Measurements from ENCODE around the gene C2CD2L. TPM values are rescaled to one million over a fixed set of nuclear protein-coding genes. Genes with fewer than 3 reads are reported as not detected.
"Not testable (repeated sequence)": the region's sequence is repeated elsewhere in the genome, so short reads cannot be mapped to it uniquely, and the experiment has no call there.

The C2CD2L gene
- polyA plus RNA-seq, 3 donors = 3.8 to 60.2 (median 6.4) TPM

DNA sequence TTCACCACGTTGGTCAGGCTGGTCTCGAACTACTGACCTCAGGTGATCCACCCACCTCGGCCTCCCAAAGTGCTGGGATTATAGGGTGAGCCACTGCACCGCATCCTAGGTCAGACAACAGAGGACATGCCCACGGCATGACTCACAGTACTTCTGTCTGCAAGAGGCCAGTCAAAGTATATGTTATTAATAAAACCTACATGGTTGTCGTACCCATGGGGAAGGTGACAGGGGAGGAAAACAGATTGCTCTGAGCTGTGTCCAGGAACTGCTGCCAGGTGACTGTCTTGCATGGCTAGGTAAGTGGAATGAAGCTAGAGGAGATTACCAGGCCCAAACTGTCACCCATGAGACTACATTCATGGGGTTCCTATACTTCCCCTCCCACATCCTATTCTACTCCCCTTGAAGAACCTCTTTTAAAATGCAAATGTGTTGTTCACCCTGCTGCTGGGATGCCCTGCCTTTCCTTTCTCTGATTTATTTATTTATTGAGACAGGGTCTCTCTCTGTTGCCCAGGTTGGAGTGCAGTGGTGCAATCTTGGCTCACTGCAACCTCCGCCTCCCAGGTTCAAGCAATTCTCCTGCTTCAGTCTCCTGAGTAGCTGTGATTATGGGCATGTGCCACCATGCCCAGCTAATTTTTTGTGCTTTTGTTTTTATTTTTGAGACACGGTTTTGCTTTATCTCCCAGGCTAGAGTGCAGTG is 59.4 kb downstream of the C2CD2L start:
- Histone ChIP-seq H3K27ac (ENCODE audit: low read depth in 1 of 2, low read length in 2 of 2) (no peak overlapping the region), H3K4me2 (replicated peaks; ENCODE audit: extremely low read depth, low read length, poor library complexity, severe bottlenecking) (no peak overlapping the region), H2AFZ (ENCODE audit: insufficient read depth, low read depth, low read length, poor library complexity, severe bottlenecking) (no peak overlapping the region), H3K4me1 (ENCODE audit: control insufficient read depth in 1 of 2, insufficient read depth in 2 of 2, low read length in 2 of 2) (peaks cover 9 to 15% of the 10 kb centered on the region in 2 donors), H3K9ac (ENCODE audit: insufficient read depth, low read length, poor library complexity, severe bottlenecking) (no peak overlapping the region), H3K79me2 (ENCODE audit: insufficient read depth, low read length) (peaks cover 8% of the 10 kb centered on the region), H3K36me3 (replicated peaks in 1 of 2; ENCODE audit: control insufficient read depth in 1 of 2, insufficient read depth in 2 of 2, low read length in 2 of 2) (no peaks in the 10 kb centered on the region), H3K4me3 (replicated peaks in 1 of 3; ENCODE audit: low read depth in 2 of 3, low read length in 3 of 3) (no peak overlapping the region), H4K20me1 (ENCODE audit: insufficient read depth, low read length) (no peaks in the 10 kb centered on the region), H3K27me3 (ENCODE audit: control insufficient read depth in 2 of 2, insufficient read depth in 2 of 2, low read length in 2 of 2) (no peaks in the 10 kb centered on the region), H3K9me3 (replicated peaks in 1 of 2; ENCODE audit: control insufficient read depth in 1 of 2, insufficient read depth in 1 of 2, low read length in 2 of 2) (no peaks in the 10 kb centered on the region)
- TF ChIP-seq, protein P1, sequence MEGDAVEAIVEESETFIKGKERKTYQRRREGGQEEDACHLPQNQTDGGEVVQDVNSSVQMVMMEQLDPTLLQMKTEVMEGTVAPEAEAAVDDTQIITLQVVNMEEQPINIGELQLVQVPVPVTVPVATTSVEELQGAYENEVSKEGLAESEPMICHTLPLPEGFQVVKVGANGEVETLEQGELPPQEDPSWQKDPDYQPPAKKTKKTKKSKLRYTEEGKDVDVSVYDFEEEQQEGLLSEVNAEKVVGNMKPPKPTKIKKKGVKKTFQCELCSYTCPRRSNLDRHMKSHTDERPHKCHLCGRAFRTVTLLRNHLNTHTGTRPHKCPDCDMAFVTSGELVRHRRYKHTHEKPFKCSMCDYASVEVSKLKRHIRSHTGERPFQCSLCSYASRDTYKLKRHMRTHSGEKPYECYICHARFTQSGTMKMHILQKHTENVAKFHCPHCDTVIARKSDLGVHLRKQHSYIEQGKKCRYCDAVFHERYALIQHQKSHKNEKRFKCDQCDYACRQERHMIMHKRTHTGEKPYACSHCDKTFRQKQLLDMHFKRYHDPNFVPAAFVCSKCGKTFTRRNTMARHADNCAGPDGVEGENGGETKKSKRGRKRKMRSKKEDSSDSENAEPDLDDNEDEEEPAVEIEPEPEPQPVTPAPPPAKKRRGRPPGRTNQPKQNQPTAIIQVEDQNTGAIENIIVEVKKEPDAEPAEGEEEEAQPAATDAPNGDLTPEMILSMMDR (IDR thresholded peaks at IDR 0.05) = no peak
- peaks cover 10% of the 10 kb centered on the region for H3K4me1 Mint-ChIP-seq
- WGBS (ENCODE audit: insufficient coverage) = 85% methylated on average over 4 of the region's 8 CpGs
- H3K4me3 Mint-ChIP-seq = no peak overlapping the region
- no peaks in the 10 kb centered on the region for H3K9me3 Mint-ChIP-seq
- H3K27me3 Mint-ChIP-seq (ENCODE audit: low read depth in 3 of 3) = peaks cover 0 to 2% (median 0%) of the 10 kb centered on the region in 3 donors
- H3K27ac Mint-ChIP-seq = no peak overlapping the region
- H3K36me3 Mint-ChIP-seq = peaks cover 0 to under 1% of the 10 kb centered on the region in 2 donors
- no peak for DNase-seq
- intact Hi-C loops (cut with micrococcal nuclease) = no loop called here

DNA sequence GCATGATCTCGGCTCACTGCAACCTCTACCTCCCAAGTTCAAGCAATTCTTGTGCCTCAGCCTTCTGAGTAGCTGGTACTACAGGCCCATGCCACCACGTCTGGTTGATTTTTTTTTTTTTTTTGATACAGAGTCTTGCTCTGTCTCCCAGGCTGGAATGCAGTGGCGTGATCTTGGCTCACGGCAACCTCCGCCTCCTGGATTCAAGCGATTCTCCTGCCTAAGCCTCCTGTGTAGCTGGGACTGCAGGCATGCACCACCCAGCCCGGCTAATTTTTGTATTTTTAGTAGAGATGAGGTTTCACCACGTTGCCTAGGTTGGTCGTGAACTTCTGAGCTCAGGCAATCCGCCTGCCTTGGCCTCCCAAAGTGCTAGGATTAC is 59.9 kb downstream of the C2CD2L start:
- intact Hi-C loops (cut with micrococcal nuclease); H3K4me3 ChIP-seq (replicated peaks in 1 of 3; ENCODE audit: low read depth in 2 of 3, low read length in 3 of 3); H3K27ac Mint-ChIP-seq; DNase-seq; H3K27me3 Mint-ChIP-seq (ENCODE audit: low read depth in 3 of 3); H2AFZ ChIP-seq (ENCODE audit: insufficient read depth, low read depth, low read length, poor library complexity, severe bottlenecking); H3K9ac ChIP-seq (ENCODE audit: insufficient read depth, low read length, poor library complexity, severe bottlenecking); H3K27ac ChIP-seq (ENCODE audit: low read depth in 1 of 2, low read length in 2 of 2); H3K36me3 ChIP-seq (replicated peaks in 1 of 2; ENCODE audit: control insufficient read depth in 1 of 2, insufficient read depth in 2 of 2, low read length in 2 of 2); H3K79me2 ChIP-seq (ENCODE audit: insufficient read depth, low read length); H4K20me1 ChIP-seq (ENCODE audit: insufficient read depth, low read length); H3K27me3 ChIP-seq (ENCODE audit: control insufficient read depth in 2 of 2, insufficient read depth in 2 of 2, low read length in 2 of 2); H3K4me2 ChIP-seq (replicated peaks; ENCODE audit: extremely low read depth, low read length, poor library complexity, severe bottlenecking); H3K9me3 Mint-ChIP-seq; H3K36me3 Mint-ChIP-seq; H3K9me3 ChIP-seq (replicated peaks in 1 of 2; ENCODE audit: control insufficient read depth in 1 of 2, insufficient read depth in 1 of 2, low read length in 2 of 2); H3K4me3 Mint-ChIP-seq: not testable (repeated sequence)
- H3K4me1 ChIP-seq (ENCODE audit: control insufficient read depth in 1 of 2, insufficient read depth in 2 of 2, low read length in 2 of 2) = peaks cover 10 to 17% of the 10 kb centered on the region in 2 donors
- WGBS (ENCODE audit: insufficient coverage) = 92% methylated on average over 5 of the region's 10 CpGs
- peaks cover 14% of the 10 kb centered on the region for H3K4me1 Mint-ChIP-seq
